T follicular helper cell (primary cell): ENCODE results near the gene MAPK8.

Experiments
- DNase-seq: peaks from one replicate; pipeline ENCODE4 v3.0.0-alpha.2; 2020; ENCODE audit warnings: low read depth

MAPK8 gene

GRCh38 chr10:48383393-48383792 lies 76.9 kb downstream of the MAPK8 start:
- no peak for DNase-seq

GRCh38 chr10:48384699-48384982 lies 78.2 kb downstream of the MAPK8 start:
- no peak for DNase-seq

- no peak for DNase-seq
Measured at GRCh38 chr10:48389272-48389671, 82.8 kb downstream of the MAPK8 start.

GRCh38 chr10:48389846-48390557 lies 83.5 kb downstream of the MAPK8 start:
- DNase-seq, result no peak

GRCh38 chr10:48390558-48390871 lies 84.0 kb downstream of the MAPK8 start:
- DNase-seq, result no peak

- DNase-seq, result no peak
Measured at GRCh38 chr10:48390933-48391845, 84.7 kb downstream of the MAPK8 start.

- DNase-seq, result no peak
Measured at GRCh38 chr10:48391994-48392393, 85.5 kb downstream of the MAPK8 start.

GRCh38 chr10:48398261-48398660 lies 91.8 kb downstream of the MAPK8 start:
- DNase-seq, result no peak

- DNase-seq, result no peak
Measured at GRCh38 chr10:48399056-48399541, 92.6 kb downstream of the MAPK8 start.

GRCh38 chr10:48399551-48399950 lies 93.1 kb downstream of the MAPK8 start:
- no peak for DNase-seq

GRCh38 chr10:48400129-48400849 lies 93.8 kb downstream of the MAPK8 start:
- DNase-seq, result no peak

GRCh38 chr10:48400850-48401220 lies 94.4 kb downstream of the MAPK8 start:
- no peak for DNase-seq

- no peak for DNase-seq
Measured at GRCh38 chr10:48404646-48405045, 98.2 kb downstream of the MAPK8 start.

GRCh38 chr10:48406204-48406603 lies 99.7 kb downstream of the MAPK8 start:
- no peak for DNase-seq

- no peak for DNase-seq
Measured at GRCh38 chr10:48406658-48407057, 100.2 kb downstream of the MAPK8 start.

- DNase-seq, result no peak
Measured at GRCh38 chr10:48410503-48410902, 104.0 kb downstream of the MAPK8 start.

- DNase-seq, result no peak
Measured at GRCh38 chr10:48411510-48411909, 105.0 kb downstream of the MAPK8 start.

- DNase-seq, result no peak
Measured at GRCh38 chr10:48412081-48412480, 105.6 kb downstream of the MAPK8 start.

GRCh38 chr10:48412933-48413332 lies 106.5 kb downstream of the MAPK8 start:
- no peak for DNase-seq

- DNase-seq, result no peak
Measured at GRCh38 chr10:48414160-48414559, 107.7 kb downstream of the MAPK8 start.

GRCh38 chr10:48414778-48415177 lies 108.3 kb downstream of the MAPK8 start:
- no peak for DNase-seq

GRCh38 chr10:48416584-48417232 lies 110.2 kb downstream of the MAPK8 start:
- no peak for DNase-seq
